AG04449 (cell line): ENCODE data around the gene PMEPA1.

Source experiments
- CTCF ChIA-PET: fragments of 350-600 bp; formaldehyde crosslinking; extraction: SDS; loops from one replicate; lab custom pipeline; 2021; ENCODE audit warnings: antibody characterized with exemption; lab: Yijun Ruan, JAX
- POLR2A ChIA-PET: fragments of 400-600, 350-600 bp; formaldehyde crosslinking; extraction: SDS; loops from one replicate; lab custom pipeline; 2020; ENCODE audit warnings: antibody characterized with exemption, inconsistent platforms; lab: Yijun Ruan, JAX
- DNase-seq: peaks from one replicate; pipeline ENCODE4 v3.0.0-alpha.2; 2010; ENCODE audit warnings: low read depth, low spot score
- H3K4me3 ChIP-seq: 2 replicates; pipeline ENCODE4 v1.5.1; 2011; ENCODE audit warnings: low read depth, mild to moderate bottlenecking, control low read depth, low read length
- TF ChIP-seq, protein P1 (sequence below): IDR thresholded peaks from one replicate; pipeline ENCODE4 v1.5.1; 2011; ENCODE audit warnings: mild to moderate bottlenecking, moderate library complexity, low read length, control low read depth, inconsistent platforms; ENCODE audit not compliant: insufficient read depth; ENCODE audit errors: missing control alignments

The PMEPA1 gene

GRCh38 chr20:57753332-57754164, 43.7 kb upstream of the PMEPA1 start:
- TF ChIP-seq, protein P1, sequence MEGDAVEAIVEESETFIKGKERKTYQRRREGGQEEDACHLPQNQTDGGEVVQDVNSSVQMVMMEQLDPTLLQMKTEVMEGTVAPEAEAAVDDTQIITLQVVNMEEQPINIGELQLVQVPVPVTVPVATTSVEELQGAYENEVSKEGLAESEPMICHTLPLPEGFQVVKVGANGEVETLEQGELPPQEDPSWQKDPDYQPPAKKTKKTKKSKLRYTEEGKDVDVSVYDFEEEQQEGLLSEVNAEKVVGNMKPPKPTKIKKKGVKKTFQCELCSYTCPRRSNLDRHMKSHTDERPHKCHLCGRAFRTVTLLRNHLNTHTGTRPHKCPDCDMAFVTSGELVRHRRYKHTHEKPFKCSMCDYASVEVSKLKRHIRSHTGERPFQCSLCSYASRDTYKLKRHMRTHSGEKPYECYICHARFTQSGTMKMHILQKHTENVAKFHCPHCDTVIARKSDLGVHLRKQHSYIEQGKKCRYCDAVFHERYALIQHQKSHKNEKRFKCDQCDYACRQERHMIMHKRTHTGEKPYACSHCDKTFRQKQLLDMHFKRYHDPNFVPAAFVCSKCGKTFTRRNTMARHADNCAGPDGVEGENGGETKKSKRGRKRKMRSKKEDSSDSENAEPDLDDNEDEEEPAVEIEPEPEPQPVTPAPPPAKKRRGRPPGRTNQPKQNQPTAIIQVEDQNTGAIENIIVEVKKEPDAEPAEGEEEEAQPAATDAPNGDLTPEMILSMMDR = no peak
- no peak overlapping the region for H3K4me3 ChIP-seq
- ChIA-PET CTCF (interaction anchor here (0.6 to 0.8 kb wide), 2 partner anchors 18 to 19 kb away, joined by 3 to 4 read pairs; no protein-coding TSS in a partner anchor), POLR2A (no interaction called here)
- DNase-seq = no peak

DNA sequence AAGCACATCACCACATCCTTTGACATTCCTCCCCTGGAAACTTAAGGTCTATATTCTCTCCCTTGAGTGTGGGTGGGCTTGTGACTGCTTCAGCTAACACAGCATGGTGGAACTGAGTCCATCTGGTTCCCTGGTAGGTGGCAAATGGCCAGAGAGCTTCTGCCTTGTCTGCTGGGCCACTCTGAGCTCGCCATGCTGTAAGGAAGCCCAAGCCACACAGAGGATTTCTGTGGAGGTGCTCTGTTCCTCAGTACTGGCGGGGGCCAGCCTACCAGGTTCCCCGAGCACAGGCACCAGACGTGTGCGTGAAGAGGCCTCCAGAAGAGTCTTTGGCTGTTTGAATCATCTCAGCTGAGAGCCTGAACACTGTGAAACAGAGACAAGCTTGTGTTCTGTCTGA, 41.6 kb upstream of the PMEPA1 start:
- TF ChIP-seq, protein P1 = no peak
- POLR2A ChIA-PET = no interaction called here
- CTCF ChIA-PET = no interaction called here
- H3K4me3 ChIP-seq = no peak overlapping the region
- no peak for DNase-seq

GRCh38 chr20:57749869-57750268, 40.1 kb upstream of the PMEPA1 start:
- no peak for DNase-seq
- ChIA-PET CTCF (interaction anchor here (1.7 kb wide), 1 partner anchor 37 kb away, joined by 4 read pairs; no protein-coding TSS in a partner anchor), POLR2A (interaction anchor here (1.1 kb wide), 1 partner anchor 39 kb away, joined by 3 read pairs; no protein-coding TSS in a partner anchor)
- TF ChIP-seq, protein P1 = no peak
- H3K4me3 ChIP-seq = no peak overlapping the region

GRCh38 chr20:57749131-57749690, 39.4 kb upstream of the PMEPA1 start:
- ChIA-PET POLR2A (interaction anchor here (0.7 to 1.1 kb wide), 3 partner anchors 38 to 640 kb away, joined by 3 to 4 read pairs (median 3); partner anchors contain the start of gene VAPB), CTCF (interaction anchor here (1.7 kb wide), 1 partner anchor 36 kb away, joined by 4 read pairs; no protein-coding TSS in a partner anchor)

DNA sequence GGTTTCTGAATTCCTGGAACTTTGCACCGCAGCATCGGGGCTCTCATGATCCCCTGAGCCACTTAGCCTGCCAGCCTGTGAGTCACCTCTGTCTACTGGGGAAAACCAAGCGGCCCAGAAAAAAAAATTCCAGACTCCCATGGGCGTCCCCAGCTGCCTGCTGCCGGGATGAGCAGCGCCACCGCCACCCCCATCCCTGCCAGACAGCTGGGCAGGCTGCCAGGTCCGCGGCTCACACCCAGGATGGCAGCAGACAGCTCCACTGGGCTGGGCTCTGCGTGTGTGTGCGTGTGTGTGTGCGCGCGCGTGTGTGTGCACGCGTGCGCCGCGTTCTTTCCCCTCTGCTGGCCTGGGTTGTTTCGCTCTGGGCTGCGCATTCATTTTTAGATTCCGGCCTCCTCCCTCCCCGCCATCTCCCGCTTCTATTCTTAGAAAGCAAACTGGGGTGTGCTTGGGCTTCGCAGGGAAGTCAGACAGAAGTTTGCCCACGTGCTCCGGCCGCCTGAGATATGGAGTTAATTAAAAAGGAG, 38.9 kb upstream of the PMEPA1 start:
- peak overlapping the region; percentile 54 for H3K4me3 ChIP-seq
- no peak for DNase-seq
- TF ChIP-seq, protein P1 = no peak
- POLR2A ChIA-PET = interaction anchor here (0.7 to 1.1 kb wide), 3 partner anchors 38 to 641 kb away, joined by 3 to 4 read pairs (median 3); partner anchors contain the start of gene VAPB
- CTCF ChIA-PET = interaction anchor here (1.7 kb wide), 1 partner anchor 36 kb away, joined by 4 read pairs; no protein-coding TSS in a partner anchor

More at GRCh38 chr20:57749131-57749690, 39.4 kb upstream of the PMEPA1 start:
- DNase-seq = no peak
- TF ChIP-seq, protein P1 = no peak
- peak overlapping the region; percentile 54 for H3K4me3 ChIP-seq
